LNCAP (cell line): ENCODE data around the gene KDM6B.
A peak's percentile ranks its signal among the peaks of the same experiment; 100 is the strongest.

ENCODE experiments used
- TF ChIP-seq, protein P1 (sequence below): fragments of 450-650 bp; IDR thresholded peaks from 2 replicates; pipeline ENCODE4 v1.5.1; 2017; ENCODE audit warnings: mild to moderate bottlenecking

The KDM6B gene

DNA sequence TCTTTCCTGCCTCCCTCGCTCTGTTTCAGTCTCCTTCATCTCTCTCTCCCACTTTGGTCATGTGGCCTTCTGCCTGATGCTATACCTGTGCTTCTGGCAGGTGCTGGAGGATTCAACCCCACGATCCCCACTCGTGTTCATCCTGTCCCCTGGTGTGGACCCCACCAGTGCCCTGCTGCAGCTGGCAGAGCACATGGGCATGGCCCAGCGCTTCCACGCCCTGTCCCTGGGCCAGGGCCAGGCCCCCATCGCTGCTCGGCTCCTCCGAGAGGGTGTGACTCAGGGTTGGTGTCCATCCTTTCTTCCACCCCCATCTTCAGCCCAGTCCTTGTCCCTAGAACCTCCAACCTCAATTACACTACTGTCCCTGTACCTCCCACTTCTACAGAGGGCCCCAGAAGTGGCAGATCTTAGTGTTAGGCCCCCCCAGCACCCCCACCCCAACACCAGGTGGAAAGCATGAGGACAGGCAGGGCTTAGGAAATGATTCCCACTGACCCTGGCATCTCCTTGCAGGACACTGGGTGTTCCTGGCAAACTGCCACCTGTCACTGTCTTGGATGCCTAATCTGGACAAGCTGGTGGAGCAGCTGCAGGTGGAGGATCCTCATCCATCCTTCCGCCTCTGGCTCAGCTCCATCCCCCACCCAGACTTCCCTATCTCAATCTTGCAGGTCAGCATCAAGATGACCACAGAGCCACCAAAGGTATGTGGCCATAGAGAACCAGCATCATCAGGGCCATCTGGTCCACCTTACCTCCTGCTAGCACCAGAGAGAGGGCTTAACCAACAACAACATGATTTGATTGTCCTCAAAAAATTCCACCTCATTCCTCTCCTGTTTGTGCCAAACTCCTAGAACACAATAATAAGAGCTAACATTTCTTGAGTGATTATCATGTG lies 9.7 kb upstream of the KDM6B start:
- TF ChIP-seq, protein P1, sequence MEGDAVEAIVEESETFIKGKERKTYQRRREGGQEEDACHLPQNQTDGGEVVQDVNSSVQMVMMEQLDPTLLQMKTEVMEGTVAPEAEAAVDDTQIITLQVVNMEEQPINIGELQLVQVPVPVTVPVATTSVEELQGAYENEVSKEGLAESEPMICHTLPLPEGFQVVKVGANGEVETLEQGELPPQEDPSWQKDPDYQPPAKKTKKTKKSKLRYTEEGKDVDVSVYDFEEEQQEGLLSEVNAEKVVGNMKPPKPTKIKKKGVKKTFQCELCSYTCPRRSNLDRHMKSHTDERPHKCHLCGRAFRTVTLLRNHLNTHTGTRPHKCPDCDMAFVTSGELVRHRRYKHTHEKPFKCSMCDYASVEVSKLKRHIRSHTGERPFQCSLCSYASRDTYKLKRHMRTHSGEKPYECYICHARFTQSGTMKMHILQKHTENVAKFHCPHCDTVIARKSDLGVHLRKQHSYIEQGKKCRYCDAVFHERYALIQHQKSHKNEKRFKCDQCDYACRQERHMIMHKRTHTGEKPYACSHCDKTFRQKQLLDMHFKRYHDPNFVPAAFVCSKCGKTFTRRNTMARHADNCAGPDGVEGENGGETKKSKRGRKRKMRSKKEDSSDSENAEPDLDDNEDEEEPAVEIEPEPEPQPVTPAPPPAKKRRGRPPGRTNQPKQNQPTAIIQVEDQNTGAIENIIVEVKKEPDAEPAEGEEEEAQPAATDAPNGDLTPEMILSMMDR = no peak

- TF ChIP-seq, protein P1 = peak; percentile 25; the same call in 1 of the 2 replicates
These were observed 8.6 kb upstream of the KDM6B start for GRCh38 chr17:7825206-7825990.

GRCh38 chr17:7830616-7831015 lies 3.4 kb upstream of the KDM6B start:
- TF ChIP-seq, protein P1 = no peak

- TF ChIP-seq, protein P1 = no peak
These were observed 2.8 kb upstream of the KDM6B start for GRCh38 chr17:7831233-7831632.

DNA sequence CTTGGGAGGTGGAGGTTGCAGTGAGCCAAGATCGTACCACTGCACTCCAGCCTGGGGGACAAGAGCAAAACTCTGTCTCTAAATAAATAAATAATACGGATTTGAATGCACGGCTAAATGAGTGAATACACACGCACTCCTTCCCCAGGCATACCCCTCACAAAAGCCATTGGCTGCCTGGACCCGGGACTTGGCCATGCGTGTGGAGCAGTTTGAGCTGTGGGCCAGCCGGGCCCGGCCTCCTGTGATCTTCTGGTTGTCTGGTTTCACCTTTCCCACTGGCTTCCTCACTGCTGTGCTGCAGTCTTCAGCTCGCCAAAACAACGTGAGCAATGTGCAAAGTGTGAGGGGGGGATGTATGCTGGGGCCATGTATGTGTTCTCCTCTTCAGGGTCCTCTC lies 1.6 kb upstream of the KDM6B start:
- TF ChIP-seq, protein P1 = no peak

DNA sequence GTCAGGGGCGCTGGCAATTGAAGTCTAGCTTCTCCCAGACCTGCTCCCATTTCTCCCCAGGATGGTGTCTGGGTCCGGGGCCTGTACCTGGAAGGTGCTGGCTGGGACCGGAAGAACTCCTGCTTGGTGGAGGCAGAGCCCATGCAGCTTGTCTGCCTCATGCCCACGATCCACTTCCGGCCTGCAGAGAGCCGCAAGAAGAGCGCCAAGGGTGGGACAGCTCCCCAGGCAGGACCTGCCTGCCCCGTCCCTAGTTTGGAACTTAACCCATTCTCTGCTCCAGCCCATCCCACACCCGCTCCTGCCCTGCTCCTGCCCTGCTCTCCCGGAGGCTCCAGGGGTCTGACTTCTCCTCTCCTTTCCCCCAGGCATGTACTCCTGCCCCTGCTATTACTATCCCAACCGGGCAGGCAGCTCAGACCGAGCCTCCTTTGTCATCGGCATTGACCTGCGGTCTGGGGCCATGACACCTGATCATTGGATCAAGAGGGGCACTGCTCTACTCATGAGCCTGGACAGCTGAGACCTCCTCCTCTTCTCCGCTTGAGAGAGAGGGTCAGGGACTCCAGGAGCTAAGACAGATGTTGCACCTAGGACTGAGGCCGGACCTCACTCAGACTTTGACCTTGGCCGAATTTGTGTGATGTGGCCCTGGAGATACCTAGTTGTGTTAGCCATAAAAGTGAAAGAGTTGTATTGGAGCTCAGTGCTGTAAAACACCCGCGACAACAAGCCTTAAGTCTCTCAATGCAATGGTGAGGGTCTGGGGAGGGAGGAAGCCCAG lies 814 bp upstream of the KDM6B start:
- TF ChIP-seq, protein P1 = no peak

GRCh38 chr17:7834542-7834956 lies 532 bp downstream of the KDM6B start:
- TF ChIP-seq, protein P1 = no peak
